ENCODE data around the gene RABEPK.

GRCh38 chr9:125238915-125239446 is 38.6 kb downstream of the RABEPK start:
- no peak for TF ChIP-seq CTCF (conservative IDR thresholded peaks at IDR 0.05; ENCODE audit: low read depth, low read length)
- no peak for TF ChIP-seq EZH2 (IDR thresholded peaks at IDR 0.05; ENCODE audit: borderline replicate concordance, low read depth, low read length, poor library complexity, severe bottlenecking)

Measured in A673 (cell line).